RWPE1 (cell line): ENCODE data around the gene STK17B.

Experiments used
- CTCF ChIA-PET: fragments of 350-600 bp; sonication (Branson Sonifier 250); formaldehyde crosslinking; extraction: SDS; loops from one replicate; lab custom pipeline; 2021; lab: Yijun Ruan, JAX
- POLR2A ChIA-PET: fragments of 400-600 bp; formaldehyde crosslinking; extraction: SDS; loops from one replicate; lab custom pipeline; 2020; ENCODE audit warnings: antibody characterized with exemption; ENCODE audit not compliant: low non-redundant PET; lab: Yijun Ruan, JAX
- DNase-seq: peaks from one replicate; pipeline ENCODE4 v3.0.0; 2012; ENCODE audit warnings: low spot score
- H3K27ac ChIP-seq: fragments of 450-650 bp; 2 replicates; pipeline ENCODE4 v1.5.1; 2017
- CTCF ChIP-seq: fragments of 450-650 bp; conservative IDR thresholded peaks from 2 replicates; pipeline ENCODE4 v1.5.1; 2017; ENCODE audit warnings: low read depth, mild to moderate bottlenecking

STK17B gene

GRCh38 chr2:196143730-196144131, 27.6 kb downstream of the STK17B start:
- H3K27ac ChIP-seq: peak overlapping the region; percentile 29
- POLR2A ChIA-PET: no interaction called here
- DNase-seq: peak; percentile 29
- CTCF ChIA-PET: no interaction called here
- TF ChIP-seq CTCF: no peak

- no peak for DNase-seq
- CTCF ChIA-PET: no interaction called here
- no peak for TF ChIP-seq CTCF
- POLR2A ChIA-PET: no interaction called here
- H3K27ac ChIP-seq: no peak overlapping the region
Measured at GRCh38 chr2:196142825-196143224, 28.6 kb downstream of the STK17B start.

- ChIA-PET POLR2A (interaction anchor here (0.6 kb wide), 1 partner anchor 31 kb away, joined by 6 read pairs; the partner anchor contains the start of gene STK17B), CTCF (interaction anchor here (0.7 kb wide), 1 partner anchor 98 kb away, joined by 3 read pairs; no protein-coding TSS in a partner anchor)
- DNase-seq: no peak
- H3K27ac ChIP-seq: no peak overlapping the region
- no peak for TF ChIP-seq CTCF
Measured at GRCh38 chr2:196140213-196140612, 31.2 kb downstream of the STK17B start.

GRCh38 chr2:196137271-196137670, 34.1 kb downstream of the STK17B start:
- no peak for TF ChIP-seq CTCF
- H3K27ac ChIP-seq: no peak overlapping the region
- DNase-seq: no peak
- ChIA-PET POLR2A (no interaction called here), CTCF (no interaction called here)

- TF ChIP-seq CTCF: no peak
- CTCF ChIA-PET: no interaction called here
- no peak overlapping the region for H3K27ac ChIP-seq
- no peak for DNase-seq
- POLR2A ChIA-PET: no interaction called here
Measured at GRCh38 chr2:196136151-196136550, 35.2 kb downstream of the STK17B start.

GRCh38 chr2:196131949-196132925, 39.1 kb downstream of the STK17B start:
- no peak for DNase-seq
- no peak for TF ChIP-seq CTCF
- H3K27ac ChIP-seq: no peak overlapping the region
- ChIA-PET CTCF (no interaction called here), POLR2A (no interaction called here)
